Measurements from ENCODE around the gene PKNOX1. TPM values are rescaled to one million over a fixed set of nuclear protein-coding genes. Genes with fewer than 3 reads are reported as not detected.
"Not testable (repeated sequence)": the region's sequence is repeated elsewhere in the genome, so short reads cannot be mapped to it uniquely, and the experiment has no call there.

The PKNOX1 gene, protein sequence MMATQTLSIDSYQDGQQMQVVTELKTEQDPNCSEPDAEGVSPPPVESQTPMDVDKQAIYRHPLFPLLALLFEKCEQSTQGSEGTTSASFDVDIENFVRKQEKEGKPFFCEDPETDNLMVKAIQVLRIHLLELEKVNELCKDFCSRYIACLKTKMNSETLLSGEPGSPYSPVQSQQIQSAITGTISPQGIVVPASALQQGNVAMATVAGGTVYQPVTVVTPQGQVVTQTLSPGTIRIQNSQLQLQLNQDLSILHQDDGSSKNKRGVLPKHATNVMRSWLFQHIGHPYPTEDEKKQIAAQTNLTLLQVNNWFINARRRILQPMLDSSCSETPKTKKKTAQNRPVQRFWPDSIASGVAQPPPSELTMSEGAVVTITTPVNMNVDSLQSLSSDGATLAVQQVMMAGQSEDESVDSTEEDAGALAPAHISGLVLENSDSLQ
- total RNA-seq (10 to 100 TPM in 4 of 5 donors, 1 to 10 TPM in 1; 4.9 to 88.7 (median 16.5) TPM), polyA plus RNA-seq (10 to 100 TPM in 1 of 3 donors, 1 to 10 TPM in 2; 8.2 to 14.4 (median 9.1) TPM)
- long read RNA-seq, donor 1, partial matches to known transcripts: 0 of 1 reads
- long read RNA-seq, donor 1, other reads (novel, unspliced or antisense): 0 of 1 reads
- long read RNA-seq, donor 2, full-length matches to known transcripts: 5 of 5 reads
- long read RNA-seq, donor 2, partial matches to known transcripts: 0 of 5 reads
- long read RNA-seq, donor 2, other reads (novel, unspliced or antisense): 0 of 5 reads
- long read RNA-seq, donor 3: 0 reads
- long read RNA-seq, donor 4: 0 reads
- long read RNA-seq, donor 5, full-length matches to known transcripts: 1 of 1 reads
- long read RNA-seq, donor 5, partial matches to known transcripts: 0 of 1 reads
- long read RNA-seq, donor 5, other reads (novel, unspliced or antisense): 0 of 1 reads
- long read RNA-seq, donor 6, full-length matches to known transcripts: 4 of 9 reads
- long read RNA-seq, donor 6, partial matches to known transcripts: 5 of 9 reads
- long read RNA-seq, donor 6, other reads (novel, unspliced or antisense): 0 of 9 reads
- long read RNA-seq, donor 7, full-length matches to known transcripts: 8 of 101 reads
- long read RNA-seq, donor 7, partial matches to known transcripts: 23 of 101 reads
- long read RNA-seq, donor 7, other reads (novel, unspliced or antisense): 70 of 101 reads
- long read RNA-seq, donor 8, full-length matches to known transcripts: 3 of 3 reads
- long read RNA-seq, donor 8, partial matches to known transcripts: 0 of 3 reads
- long read RNA-seq, donor 8, other reads (novel, unspliced or antisense): 0 of 3 reads
- long read RNA-seq, donor 9, full-length matches to known transcripts: 1 of 1 reads
- long read RNA-seq, donor 9, partial matches to known transcripts: 0 of 1 reads
- long read RNA-seq, donor 9, other reads (novel, unspliced or antisense): 0 of 1 reads
- long read RNA-seq, donor 10, partial matches to known transcripts: 0 of 1 reads
- long read RNA-seq, donor 10, other reads (novel, unspliced or antisense): 0 of 1 reads

DNA sequence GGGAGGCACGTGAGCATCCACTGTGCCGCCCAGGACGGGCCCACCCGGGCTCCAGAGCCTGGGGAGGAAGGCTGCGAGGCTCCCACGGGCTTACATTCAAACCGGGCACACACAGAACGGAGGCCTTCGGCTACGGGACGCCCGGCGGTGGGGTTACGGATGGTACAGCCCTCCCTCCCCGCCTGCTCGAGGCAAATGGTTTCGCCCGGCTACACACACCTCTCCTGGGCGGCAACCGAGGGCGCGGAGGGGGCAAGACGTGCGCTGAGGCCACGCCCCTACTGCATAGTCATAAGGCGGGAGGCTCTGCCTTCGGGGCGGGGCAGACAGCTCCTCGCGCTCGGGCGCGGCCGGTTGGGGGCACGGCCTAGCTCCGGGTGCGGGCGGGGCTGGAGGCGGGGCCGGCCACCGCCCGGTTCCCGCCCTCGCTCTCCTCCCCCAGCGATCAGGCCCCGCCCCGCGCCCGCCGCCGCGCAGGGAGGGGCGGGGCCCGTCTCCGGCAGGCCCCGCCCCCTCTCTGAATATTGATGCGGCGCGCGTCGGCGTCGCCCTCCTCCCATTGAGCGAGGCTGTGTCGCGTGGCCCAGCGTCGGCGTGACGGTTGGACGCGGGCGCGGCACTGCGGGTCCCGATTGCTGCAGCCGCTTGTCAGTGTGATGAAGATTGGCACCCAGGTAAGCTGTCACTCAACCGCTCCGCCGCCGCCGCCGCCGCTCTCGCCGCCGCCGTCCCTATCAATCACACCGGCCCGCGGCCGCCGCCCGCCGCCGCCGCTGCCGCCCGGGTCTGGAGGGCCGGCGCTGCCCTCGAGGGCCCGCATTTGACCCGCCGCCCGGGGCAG, at the start of gene PKNOX1:
Gene PKNOX1, plus strand, starts transcription at position 572 of the 841 bp plus-strand sequence. CDS start 29,820 bp downstream, outside the sequence.
- DNase-seq: peak; percentile 100
- Histone ChIP-seq H3K27me3 (no peaks in the 10 kb centered on the region), H3K9me3 (no peaks in the 10 kb centered on the region), H3K27ac (peak within 1 kb of the TSS; percentile 88 to 100 (median 98)), H3K4me1 (peaks cover 10 to 37% (median 36%) of the 10 kb centered on the region in 4 donors), H3K4me3 (peak within 1 kb of the TSS; percentile 58 to 75 (median 64)), H3K36me3 (peaks cover 0 to 4% (median under 1%) of the 10 kb centered on the region in 4 donors)
- intact Hi-C loops (cut with DNase I; ENCODE audit: low total_unique reads): no loop called here
- 0 to 1% (median 0%) methylated on average over 14 to 106 of the region's 106 CpGs for WGBS, 5 donors
- peak; percentile 69 to 92 (median 69) for TF ChIP-seq POLR2AphosphoS5 (IDR thresholded peaks at IDR 0.05)
- TF ChIP-seq, protein P1, sequence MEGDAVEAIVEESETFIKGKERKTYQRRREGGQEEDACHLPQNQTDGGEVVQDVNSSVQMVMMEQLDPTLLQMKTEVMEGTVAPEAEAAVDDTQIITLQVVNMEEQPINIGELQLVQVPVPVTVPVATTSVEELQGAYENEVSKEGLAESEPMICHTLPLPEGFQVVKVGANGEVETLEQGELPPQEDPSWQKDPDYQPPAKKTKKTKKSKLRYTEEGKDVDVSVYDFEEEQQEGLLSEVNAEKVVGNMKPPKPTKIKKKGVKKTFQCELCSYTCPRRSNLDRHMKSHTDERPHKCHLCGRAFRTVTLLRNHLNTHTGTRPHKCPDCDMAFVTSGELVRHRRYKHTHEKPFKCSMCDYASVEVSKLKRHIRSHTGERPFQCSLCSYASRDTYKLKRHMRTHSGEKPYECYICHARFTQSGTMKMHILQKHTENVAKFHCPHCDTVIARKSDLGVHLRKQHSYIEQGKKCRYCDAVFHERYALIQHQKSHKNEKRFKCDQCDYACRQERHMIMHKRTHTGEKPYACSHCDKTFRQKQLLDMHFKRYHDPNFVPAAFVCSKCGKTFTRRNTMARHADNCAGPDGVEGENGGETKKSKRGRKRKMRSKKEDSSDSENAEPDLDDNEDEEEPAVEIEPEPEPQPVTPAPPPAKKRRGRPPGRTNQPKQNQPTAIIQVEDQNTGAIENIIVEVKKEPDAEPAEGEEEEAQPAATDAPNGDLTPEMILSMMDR (IDR thresholded peaks at IDR 0.05): no peak

DNA sequence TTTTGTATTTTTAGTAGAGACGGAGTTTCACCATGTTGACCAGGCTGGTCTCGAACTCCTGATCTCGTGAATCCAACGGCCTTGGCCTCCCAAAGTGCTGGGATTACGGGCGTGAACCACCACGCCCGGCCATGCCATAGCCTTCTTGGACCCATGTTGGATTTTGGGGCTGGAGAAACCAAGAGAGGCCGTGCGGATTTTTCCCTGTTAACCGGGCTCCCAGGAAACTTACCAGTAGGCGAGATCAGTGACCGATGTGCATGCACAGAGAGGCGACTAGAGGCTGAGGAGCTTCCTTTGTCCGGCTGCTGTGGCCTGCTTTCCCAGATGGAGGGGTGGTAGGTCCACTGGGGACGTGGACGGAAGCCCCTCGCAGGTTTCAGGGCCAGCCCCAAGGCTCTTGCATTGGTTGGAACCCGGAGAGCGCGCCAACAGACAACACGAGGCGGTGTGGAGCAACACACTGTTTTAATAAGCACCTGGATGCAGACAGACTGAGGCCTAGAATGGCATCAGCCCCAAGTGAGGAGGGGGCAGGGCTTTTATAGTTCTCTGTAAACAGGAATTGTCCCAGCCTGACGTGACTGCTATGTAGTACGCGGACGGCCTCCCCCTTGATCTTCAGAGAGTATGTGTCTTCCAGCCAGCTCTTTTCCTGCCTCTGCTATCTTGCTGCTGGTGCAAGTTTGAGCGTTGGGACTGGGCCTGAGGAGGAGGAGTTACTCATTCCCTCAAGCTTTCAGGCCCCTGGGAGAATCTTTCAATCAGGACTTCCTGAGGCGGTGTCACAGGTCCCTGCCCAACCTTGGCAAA, 49.0 kb upstream of the PKNOX1 start, which contains the start of gene ERVH48-1:
Gene ERVH48-1, minus strand, starts transcription at position 517 of the 813 bp plus-strand sequence. CDS start 6,624 bp downstream, outside the sequence.
- no peaks in the 10 kb centered on the region for H3K36me3 ChIP-seq
- H3K27ac ChIP-seq: no peak within 1 kb of the TSS
- TF ChIP-seq EP300 (IDR thresholded peaks at IDR 0.05): no peak
- TF ChIP-seq, protein P1 (IDR thresholded peaks at IDR 0.05): no peak
- no peak for TF ChIP-seq POLR2A (IDR thresholded peaks at IDR 0.05)
- no peak for TF ChIP-seq POLR2AphosphoS5 (IDR thresholded peaks at IDR 0.05)
- peaks cover 0 to 13% (median 11%) of the 10 kb centered on the region in 4 donors for H3K4me1 ChIP-seq
- H3K4me3 ChIP-seq: no peak within 1 kb of the TSS
- 88 to 93% (median 90%) methylated on average over 24 to 29 of the region's 29 CpGs for WGBS, 5 donors
- intact Hi-C loops (cut with DNase I; ENCODE audit: low total_unique reads): no loop called here
- peak in 1 of 2 donors; percentile 48 for DNase-seq
- no peaks in the 10 kb centered on the region for H3K9me3 ChIP-seq
- no peaks in the 10 kb centered on the region for H3K27me3 ChIP-seq

DNA sequence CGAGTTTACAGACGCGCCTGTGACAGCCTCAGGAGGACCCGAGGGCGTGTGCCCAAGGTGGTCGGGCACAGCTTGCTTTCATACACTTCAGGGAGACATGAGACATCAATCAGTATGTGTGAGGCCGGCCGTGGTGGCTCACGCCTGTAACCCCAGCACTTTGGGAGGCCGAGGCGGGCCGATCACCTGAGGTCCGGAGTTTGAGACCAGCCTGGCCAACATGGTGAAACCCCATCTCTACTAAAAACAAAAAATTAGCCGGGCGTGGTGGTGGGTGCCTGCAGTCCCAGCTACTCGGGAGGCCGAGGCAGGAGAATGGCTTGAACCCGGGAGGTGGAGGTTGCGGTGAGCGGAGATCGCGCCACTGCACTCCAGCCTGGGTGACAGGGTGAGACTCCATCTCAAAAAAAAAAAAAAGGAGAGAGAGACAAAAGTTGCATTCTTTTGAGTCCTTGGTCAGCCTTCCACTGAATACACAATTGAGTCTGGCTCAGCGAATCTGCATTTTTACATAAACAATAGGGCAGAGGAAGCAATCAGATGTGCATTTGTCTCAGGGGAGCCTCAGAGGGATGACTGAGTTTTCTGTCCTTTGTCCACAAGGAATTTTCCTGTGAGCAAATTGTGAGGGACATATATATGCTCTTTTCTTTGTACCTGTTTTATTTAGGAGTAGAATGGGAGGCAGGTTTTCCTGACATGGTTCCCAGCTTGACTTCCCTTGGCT, 46.7 kb upstream of the PKNOX1 start:
- H3K27me3 ChIP-seq; DNase-seq; intact Hi-C loops (cut with DNase I; ENCODE audit: low total_unique reads); H3K4me3 ChIP-seq; H3K27ac ChIP-seq; H3K9me3 ChIP-seq; H3K36me3 ChIP-seq: not testable (repeated sequence)
- 92 to 95% (median 93%) methylated on average over 23 of the region's 23 CpGs for WGBS, 5 donors
- peaks cover 0 to 13% (median 11%) of the 10 kb centered on the region in 4 donors for H3K4me1 ChIP-seq
